OCI-M1 (cell line): ENCODE data around the gene MRPL41.
A peak's percentile ranks its signal among the peaks of the same experiment; 100 is the strongest.
"Not testable (repeated sequence)": the region's sequence is repeated elsewhere in the genome, so short reads cannot be mapped to it uniquely, and the experiment has no call there.

Experiments used
- DNase-seq: peaks from one replicate; lab custom pipeline; 2025; lab: John Stamatoyannopoulos, UW

Gene MRPL41

DNA sequence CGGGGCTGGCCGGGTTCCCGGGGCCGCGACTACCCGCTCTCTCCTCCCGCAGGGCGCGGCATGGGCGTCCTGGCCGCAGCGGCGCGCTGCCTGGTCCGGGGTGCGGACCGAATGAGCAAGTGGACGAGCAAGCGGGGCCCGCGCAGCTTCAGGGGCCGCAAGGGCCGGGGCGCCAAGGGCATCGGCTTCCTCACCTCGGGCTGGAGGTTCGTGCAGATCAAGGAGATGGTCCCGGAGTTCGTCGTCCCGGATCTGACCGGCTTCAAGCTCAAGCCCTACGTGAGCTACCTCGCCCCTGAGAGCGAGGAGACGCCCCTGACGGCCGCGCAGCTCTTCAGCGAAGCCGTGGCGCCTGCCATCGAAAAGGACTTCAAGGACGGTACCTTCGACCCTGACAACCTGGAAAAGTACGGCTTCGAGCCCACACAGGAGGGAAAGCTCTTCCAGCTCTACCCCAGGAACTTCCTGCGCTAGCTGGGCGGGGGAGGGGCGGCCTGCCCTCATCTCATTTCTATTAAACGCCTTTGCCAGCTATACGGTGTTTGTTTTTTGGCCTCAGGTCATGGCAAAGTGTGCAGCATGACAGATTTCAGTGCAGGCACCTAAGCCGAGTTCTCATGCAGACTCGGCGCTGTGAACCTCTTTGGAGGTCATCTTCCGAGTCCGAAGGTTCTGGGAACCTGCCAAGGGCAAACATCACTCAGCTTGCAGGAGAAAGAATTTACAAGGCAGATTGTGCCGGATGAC, 516 bp downstream of the MRPL41 start:
- DNase-seq: peak; percentile 63

DNA sequence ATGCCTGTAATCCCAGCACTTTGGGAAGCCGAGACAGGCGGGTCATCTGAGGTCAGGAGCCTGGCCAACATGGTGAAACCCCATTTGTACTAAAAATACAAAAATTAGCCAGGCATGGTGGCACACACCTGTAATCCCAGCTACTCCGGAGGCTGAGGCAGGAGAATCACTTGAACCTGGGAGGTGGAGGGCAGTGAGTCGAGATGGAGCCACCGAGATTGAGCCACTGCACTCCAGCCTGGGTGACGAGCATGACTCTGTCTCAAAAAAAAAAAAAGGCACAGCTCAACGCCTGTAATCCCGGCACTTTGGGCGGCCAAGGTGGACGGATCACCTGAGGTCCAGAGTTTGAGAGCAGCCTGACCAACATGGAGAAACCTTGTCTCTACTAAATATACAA, 2.0 kb downstream of the MRPL41 start:
- not testable (repeated sequence) for DNase-seq

DNA sequence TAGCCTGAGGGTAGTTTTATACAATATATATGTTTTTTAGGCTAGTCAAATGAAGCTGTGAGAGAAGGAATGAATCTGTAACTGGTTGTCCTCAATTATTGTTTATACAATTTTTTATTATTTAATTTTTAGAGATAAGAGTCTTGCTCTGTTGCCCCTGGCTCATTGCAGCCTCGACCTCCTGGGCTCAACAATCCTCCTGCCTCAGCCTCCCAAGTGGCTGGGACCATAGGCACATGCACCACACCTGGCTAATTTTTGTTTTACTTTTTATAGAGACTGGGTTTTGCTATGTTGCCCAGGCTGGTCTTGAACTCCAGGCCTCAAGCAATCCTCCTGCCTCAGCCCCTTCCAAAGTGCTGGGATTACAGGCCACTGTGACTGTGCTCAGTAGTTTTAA, 2.7 kb downstream of the MRPL41 start:
- DNase-seq: no peak

DNA sequence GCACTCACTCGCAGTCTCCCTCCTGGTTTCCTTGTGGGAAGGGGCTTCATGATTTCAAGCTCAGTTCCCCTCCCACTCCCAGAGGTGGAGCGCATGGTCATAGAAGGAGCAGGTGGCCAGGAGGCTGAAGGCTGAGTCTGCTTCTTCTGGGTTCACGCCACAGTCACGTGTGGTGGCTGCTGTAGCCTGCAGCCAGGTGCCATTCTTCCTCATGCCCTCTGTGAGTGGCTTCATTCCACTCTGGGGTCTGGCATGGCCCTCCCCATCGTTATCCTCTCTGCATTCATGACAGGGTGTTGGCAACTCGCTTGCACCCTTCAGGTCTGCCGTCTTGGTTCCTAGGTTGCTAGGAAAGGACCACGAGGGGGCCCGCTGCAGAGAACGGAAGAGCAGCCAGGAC, 3.5 kb downstream of the MRPL41 start:
- no peak for DNase-seq

DNA sequence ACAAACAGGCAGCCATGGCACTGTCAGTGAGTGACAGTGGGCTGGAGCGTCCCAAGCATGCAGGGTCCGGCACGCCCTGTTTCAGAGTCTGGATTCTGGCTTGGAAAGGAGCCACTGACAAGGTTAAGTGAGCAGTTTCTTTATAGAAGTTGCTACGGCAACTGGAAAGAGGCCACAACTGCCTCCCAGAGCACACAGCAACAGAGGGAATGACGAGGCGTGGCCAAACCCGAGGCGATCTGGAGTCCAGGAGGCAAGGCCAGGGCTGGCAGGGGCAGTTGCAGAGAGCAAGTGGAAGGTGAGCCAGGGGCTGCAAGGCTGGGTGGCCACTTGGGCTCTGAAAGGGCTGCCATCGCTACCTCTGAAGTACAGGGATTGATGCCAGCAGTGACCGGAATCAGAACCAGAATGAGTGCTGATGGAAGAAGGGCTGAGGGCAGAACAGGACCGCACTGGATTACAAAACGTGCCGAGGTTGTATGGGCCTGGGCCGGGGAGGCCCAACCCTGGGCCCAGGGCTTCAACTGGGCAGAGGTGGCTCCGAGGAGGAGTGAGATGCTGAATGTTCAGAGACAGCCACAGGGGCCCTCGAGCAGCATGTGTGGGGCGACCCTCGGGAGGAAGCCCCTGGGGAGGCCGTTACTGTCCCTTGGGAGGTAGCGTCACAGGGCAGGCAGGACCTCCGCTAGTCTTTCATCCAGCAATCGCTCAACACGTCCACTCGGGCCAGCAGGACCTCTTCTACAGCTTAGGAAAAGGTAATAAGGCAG, 4.6 kb downstream of the MRPL41 start:
- DNase-seq: no peak

DNA sequence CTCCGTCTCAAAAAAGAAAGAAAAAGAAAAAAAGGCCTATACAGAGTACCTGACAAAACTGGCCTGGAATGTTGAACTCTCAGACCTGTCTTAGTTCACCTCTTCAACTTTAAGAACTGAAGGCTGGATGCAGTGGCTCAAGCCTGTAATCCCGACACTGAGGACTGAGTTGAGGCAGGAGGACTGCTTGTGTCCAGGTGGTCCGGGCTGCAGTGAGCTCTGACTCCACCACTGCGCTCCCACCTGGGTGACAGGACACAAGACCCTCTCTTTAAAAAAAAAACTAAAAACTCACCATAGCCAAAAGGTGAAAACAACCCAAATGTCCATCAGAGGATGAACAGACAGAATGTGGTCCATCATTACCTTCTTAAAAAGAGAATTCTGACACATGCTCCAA, 6.4 kb downstream of the MRPL41 start:
- DNase-seq: no peak

DNA sequence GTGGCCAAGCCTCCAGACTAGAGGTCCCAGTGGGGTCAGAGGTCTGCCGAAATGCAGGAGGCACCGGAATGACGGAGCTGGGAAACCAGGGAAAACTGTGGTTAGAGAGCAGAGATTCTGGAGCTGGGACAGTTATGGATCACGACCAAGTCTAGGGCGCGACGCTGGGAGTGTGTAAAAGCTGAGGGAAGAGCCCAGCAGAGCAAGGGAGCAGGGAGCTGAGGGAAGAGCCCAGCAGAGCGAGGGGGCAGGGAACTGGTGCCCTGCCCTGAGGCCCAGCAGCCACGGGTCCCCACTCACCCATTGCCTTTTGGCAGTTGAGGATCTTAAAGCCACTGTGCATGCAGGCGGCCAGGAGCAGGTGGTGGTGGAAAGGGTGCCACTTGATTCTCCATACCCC, 12.5 kb downstream of the MRPL41 start:
- DNase-seq: no peak

DNA sequence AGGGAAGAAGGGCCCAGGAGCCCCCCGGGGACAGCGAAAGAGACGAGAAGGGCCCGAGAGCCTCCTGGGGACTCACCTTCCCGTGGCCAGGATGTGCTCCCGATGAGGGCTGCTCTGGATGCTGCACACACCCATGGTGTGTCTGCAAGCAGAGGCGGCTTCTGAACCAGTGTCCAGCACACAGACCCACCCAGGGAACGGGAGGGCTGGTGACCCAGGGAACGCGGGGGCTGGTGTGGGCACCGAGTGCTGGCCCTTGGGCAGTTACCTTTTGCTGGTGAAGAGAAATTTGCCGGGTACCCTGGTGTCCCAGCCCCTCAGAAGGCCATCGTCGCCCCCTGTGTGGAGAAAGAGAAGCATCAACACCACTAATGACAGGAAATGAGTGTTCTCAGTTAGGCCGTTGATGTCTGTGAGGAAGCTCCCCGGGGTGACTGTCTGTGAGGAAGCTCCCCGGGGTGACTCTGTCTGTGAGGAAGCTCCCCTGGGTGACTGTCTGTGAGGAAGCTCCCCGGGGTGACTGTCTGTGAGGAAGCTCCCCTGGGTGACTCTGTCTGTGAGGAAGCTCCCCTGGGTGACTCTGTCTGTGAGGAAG, 13.2 kb downstream of the MRPL41 start:
- no peak for DNase-seq

DNA sequence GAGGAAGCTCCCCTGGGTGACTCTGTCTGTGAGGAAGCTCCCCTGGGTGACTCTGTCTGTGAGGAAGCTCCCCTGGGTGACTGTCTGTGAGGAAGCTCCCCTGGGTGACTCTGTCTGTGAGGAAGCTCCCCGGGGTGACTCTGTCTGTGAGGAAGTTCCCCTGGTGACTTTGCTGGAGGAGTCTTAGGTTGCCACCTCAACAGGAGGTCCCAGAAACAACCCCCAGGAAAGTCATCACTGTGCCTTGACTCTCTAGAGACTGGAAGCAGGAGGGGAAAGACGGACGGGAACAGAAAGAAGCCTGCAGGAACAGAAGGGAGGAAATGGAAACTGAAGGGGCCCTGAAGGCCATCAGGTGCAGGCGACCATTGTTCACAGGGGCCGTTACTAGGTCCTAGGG, 16.8 kb downstream of the MRPL41 start:
- not testable (repeated sequence) for DNase-seq

DNA sequence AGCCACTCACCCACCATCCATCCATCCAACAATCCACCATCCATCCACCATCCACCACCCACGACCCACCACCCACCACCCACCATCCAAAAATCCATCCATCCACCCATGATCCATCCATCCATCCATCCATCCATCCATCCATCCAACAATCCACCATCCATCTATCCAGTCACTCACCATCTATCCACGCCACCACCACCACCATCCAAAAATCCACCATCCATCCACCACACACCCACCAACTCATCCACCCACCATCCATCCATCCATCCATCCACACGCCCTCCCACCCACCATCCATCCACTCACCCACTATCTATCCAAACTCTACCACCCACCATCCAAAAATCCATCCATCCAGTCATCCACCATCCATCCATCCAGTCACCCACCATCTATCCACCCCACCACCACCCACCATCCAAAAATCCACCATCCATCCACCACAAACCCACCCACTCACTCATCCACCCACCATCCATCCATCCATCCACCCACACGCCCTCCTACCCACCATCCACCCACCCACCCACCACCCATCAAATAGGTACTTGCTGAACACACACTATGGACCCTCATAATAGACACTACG, 18.0 kb downstream of the MRPL41 start:
- DNase-seq: no peak

DNA sequence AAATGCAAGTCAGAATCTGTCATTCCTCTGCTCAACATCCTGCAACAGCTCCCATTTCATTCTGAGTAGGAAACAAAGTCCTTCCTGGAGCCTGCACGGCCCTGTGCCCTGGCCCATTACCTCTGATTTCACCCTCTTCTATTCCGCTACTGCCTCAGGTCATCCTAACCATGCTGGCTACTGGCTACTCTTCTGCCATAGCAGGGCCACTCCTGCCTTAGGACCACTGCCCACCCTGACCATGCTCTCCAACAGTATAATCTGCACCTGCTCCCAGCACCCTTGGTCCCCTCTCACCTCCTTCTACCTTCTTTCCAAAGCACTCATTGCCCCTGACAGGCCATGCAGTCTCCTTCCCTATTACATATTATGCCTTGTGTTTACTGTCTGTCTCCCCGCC, 18.9 kb downstream of the MRPL41 start:
- no peak for DNase-seq

DNA sequence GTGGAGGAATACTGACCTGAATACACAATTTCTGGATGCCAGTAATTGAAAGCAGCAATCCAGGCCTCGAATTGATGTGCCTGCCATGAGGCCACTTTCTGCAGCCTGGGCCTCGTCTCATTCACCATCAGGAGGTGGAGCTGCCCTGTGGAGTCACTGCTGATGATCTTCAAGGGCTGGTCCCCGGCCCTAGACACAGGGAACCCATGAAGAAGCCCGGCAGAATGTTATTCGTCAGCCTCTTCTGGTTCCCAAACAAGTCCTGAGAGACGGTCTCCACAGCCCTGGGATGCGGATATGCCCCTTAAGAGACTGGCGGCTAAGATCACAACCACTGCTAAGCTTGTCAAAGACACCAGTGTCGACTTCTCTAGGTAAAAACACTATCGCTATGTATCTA, 22.5 kb downstream of the MRPL41 start:
- DNase-seq: no peak

DNA sequence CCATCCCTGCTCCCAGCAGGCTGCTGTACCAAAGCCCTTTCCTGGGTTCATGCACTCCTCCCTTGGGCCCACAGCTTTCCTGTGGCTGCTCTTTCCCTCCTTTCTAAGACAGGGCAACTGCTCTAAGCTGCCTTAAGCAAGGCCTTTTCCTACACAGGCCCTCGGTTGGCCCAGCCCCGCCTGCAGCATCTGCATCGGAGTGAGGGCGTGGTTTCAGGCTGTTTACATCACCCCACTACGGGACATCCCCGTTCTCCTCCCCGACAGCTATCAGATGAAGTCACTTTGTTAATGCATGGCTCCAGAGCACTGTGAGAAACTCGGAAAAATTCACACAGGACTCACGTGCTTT, 23.7 kb downstream of the MRPL41 start:
- DNase-seq: no peak

DNA sequence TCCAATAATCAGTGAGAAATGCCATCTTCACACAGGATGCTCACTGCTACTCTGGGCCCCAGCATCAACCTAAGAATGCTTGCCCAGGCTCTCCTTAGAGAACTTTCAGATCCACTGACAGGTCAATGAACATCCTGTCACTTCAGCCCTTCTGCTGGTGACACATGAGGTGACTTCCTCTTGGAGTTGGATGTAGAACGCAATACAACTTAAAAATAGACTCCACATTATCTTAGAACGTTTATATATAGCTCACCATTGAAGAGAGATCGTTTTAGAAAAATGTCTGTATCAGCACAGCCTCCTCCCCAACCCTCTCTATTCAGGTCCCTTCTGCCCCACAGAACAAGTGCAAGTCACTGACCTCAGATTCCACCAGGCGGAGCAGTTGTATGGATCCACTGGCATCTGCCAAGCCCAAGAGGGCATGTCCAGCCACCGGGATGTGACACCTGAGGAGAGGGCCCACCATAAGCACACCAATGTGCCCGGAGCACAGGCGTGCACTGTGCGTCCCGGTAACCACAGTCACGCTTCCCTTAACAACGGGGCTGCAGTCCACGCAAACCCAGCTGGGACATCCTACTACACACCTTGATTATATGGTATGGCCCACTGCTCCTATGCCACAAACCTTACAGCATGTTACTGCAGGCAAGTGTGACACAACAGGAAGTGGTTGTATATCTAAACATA, 24.2 kb downstream of the MRPL41 start:
- DNase-seq: no peak

DNA sequence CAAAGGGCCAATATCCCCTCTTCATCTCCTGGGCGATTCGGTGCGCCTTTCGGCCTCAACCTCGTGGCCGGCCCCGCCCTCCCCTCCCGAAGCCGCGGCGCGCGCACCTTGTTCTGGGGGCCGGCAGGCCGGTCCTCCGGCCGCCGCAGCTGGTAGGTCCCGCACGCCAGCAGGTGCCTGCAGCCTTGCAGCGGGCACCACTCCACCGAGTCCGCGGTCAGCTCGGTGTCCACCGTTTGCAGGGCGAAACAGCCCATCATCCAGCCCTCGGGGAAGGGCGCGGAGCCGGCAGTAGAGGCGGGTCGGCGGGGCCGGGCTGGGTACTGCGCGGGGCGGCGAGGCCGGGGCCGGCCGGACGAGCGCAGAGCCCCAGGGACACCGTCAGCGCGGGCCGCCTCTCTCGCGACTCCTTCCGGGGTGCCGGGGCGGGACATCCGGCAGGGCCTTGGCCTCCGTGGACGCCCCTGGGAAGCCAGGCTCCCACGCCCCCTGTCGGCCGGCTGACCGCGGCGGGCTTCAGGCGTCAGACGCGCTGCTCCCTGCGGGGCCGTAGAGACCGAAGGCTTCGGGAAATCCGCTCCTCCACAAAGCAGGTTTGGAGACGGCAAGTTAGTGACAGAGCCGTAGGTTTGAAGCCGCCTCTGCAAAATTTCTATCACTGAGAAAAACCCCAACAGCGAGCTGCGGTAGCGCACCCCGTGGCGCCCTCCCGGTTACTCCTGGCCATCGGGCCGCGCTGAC, 27.0 kb downstream of the MRPL41 start, which contains the start of gene DPH7:
Gene DPH7, minus strand, starts transcription at position 408 of the 741 bp plus-strand sequence. Its CDS starts 148 bp downstream, at position 260.
- peak; percentile 96 for DNase-seq

DNA sequence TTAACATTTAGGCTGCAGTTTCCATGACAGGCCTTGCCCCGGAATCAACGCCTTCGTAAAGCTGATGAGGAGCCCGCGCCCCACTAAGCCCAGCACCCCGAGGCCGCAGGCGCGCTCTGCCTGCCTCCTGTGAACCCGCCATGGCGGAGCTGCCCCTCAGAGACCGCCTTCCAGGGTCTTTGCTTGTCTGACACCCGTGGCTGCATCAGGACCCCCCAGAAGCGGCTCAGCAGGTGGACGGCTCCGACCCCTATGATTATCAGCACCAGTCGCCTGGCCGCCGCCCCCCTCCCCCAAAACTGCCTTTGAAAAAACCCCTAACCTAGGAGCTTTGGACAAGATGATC, 27.6 kb downstream of the MRPL41 start:
- no peak for DNase-seq

DNA sequence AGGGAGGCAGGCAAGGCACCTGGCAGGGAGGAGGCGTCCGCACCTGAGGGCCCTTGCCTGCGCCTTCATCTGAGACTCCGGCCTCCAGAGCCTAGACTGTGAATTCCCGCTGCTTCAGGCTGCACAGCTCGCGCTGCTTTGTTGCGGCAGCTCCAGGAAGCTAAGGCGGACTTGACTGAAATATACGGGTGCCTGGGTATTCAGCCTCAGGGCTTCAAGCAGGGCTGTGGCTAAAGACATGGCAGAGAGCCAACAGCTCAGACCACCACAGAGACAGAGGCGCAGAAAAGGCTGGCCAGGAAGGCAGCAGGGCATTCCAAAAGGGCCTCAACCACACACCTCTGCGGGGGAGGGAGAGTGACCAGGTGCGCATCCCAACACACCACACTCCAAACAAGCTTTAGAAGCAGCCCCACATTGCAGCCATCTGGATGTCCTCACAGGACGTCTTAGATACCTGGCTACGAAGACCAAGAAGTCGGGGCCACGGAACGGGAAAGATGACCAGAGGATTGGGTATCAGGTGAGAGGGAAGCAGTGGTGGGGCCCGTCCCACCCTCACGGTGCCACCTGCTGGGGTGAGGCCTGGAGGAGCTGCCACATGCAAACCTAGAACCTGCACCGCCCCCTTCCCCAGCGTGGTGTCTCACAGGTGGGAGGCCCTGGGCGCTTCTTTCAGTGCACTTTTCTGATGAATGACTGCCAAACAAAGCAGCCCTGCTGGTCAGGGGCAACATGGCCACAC, 28.7 kb downstream of the MRPL41 start:
- DNase-seq: no peak

DNA sequence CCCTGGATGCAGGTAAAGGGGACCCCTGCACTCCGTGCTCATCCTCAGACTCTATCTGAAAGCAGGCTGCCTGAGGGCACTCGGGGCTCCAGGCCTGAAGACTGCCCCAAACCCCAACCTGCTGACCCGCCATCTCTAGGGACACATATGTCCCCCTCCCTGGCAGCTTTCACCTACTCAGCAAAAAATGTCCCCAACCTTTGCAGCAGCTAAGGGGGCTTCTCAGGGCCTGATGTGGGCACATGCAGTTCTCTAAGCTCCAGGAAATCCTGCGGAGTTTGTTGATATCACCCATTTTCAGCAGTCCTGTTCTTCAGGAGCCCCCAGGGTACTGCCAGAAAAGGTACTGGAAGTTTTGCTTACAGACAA, 29.3 kb downstream of the MRPL41 start:
- DNase-seq: no peak

DNA sequence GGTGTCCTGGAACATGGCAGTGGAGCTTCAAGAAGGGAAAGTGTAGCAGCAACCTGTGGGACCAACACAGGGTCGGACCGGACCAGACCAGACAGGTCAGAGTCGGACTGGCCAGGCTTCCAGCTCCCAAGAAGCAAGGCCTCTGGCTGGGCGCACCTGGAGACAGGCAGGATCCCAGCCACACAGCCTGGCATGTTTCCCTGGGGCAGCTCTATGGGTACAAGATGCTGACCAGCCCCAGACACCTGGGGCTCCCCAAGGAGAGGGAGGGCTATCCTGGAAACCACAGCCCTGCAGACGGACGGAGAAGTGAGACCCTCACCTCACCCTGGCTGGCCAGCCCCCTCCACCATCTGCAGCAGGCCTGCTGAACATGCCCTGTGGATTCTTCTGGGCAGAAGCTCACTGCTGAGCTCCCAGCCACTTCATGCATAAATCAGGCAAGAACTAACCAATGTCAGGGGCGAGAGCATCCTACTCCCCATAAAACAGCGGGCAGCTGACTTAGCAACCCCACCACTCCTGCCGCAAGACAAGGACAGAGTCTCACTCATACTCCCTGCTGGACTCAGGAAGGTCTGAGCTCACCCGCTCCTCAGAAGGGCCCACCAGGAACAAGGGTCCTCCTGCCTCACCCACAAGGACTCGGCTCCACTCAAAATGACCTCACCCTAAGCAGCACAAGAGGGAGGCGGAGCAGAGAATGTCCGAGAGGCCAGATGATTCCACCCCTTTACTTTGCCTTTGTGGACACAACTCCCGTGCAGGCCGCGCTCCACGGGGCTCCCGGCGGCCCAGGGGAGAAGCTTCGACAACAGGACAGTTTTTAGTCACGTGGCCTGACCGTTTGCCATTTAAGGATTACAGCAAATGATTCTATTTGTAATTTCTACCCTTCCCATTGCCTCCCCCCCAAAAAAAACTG, 29.9 kb downstream of the MRPL41 start:
- no peak for DNase-seq
